SU-DHL-6 (cell line): ENCODE results near the gene ECI2.

Experiments
- CTCF ChIP-seq: fragments of 200-600 bp; sonication (generic); IDR thresholded peaks from one replicate; pipeline ENCODE4 v1.5.1; 2017; ENCODE audit warnings: antibody characterized with exemption, mild to moderate bottlenecking, low read length, moderate library complexity; ENCODE audit not compliant: insufficient read depth, poor library complexity, severe bottlenecking
- EZH2phosphoT487 ChIP-seq: fragments of 200-600 bp; sonication (generic), shearing (Covaris generic); conservative IDR thresholded peaks from 2 replicates; pipeline ENCODE4 v1.6.1; 2018; ENCODE audit warnings: mild to moderate bottlenecking, antibody characterized with exemption, low read length, moderate library complexity, mixed read lengths

- TF ChIP-seq CTCF (no peak), EZH2phosphoT487 (no peak)
These were observed 37.0 kb upstream of the ECI2 start for GRCh38 chr6:4172368-4172767.
